Trophoblast cell (in vitro differentiated cells and primary cell): ENCODE data around the gene KCNIP2.
"Not testable (repeated sequence)": the region's sequence is repeated elsewhere in the genome, so short reads cannot be mapped to it uniquely, and the experiment has no call there.

Source experiments
- DNase-seq, 2 donors: peaks; one replicate each; pipeline ENCODE4 v3.0.0-alpha.2; 2016
- H2AFZ ChIP-seq: 2 replicates; pipeline ENCODE4 v1.6.1; 2013; ENCODE audit warnings: low read length, moderate library complexity, mild to moderate bottlenecking; ENCODE audit not compliant: insufficient read depth, poor library complexity
- H2AK5ac ChIP-seq: 2 replicates; pipeline ENCODE4 v1.6.1; 2013; ENCODE audit warnings: mild to moderate bottlenecking, low read length
- H2BK120ac ChIP-seq: 2 replicates; pipeline ENCODE4 v1.6.1; 2013; ENCODE audit warnings: low read length, mild to moderate bottlenecking, moderate library complexity; ENCODE audit not compliant: insufficient read depth, poor library complexity
- H2BK12ac ChIP-seq: 2 replicates; pipeline ENCODE4 v1.6.1; 2013; ENCODE audit warnings: mild to moderate bottlenecking, low read length, moderate library complexity
- H2BK5ac ChIP-seq: 2 replicates; pipeline ENCODE4 v1.6.1; 2013; ENCODE audit warnings: low read length, low read depth, moderate library complexity, mild to moderate bottlenecking; ENCODE audit not compliant: poor library complexity
- H3K14ac ChIP-seq: 2 replicates; pipeline ENCODE4 v1.6.1; 2013; ENCODE audit warnings: mild to moderate bottlenecking, low read length
- H3K18ac ChIP-seq: 2 replicates; pipeline ENCODE4 v1.6.1; 2013; ENCODE audit warnings: mild to moderate bottlenecking, low read length
- H3K23ac ChIP-seq: 2 replicates; pipeline ENCODE4 v1.6.1; 2013; ENCODE audit warnings: low read length
- H3K27ac ChIP-seq: 2 replicates; pipeline ENCODE4 v1.5.1; 2013; ENCODE audit warnings: low read depth, mild to moderate bottlenecking, inconsistent platforms, low read length, moderate library complexity
- H3K27me3 ChIP-seq: 2 replicates; pipeline ENCODE4 v1.6.1; 2013; ENCODE audit warnings: inconsistent platforms, mild to moderate bottlenecking, low read length, moderate library complexity; ENCODE audit not compliant: insufficient read depth
- H3K36me3 ChIP-seq, 2 experiments: 1 replicate in 1 of 2; 2 replicates in 1 of 2; pipeline ENCODE4 v1.6.1; 2013; ENCODE audit warnings: low read length in 2 of 2, mild to moderate bottlenecking in 2 of 2, moderate library complexity in 1 of 2; ENCODE audit not compliant: insufficient read depth in 2 of 2, control insufficient read depth in 1 of 2
- H3K4ac ChIP-seq: 2 replicates; pipeline ENCODE4 v1.6.1; 2013; ENCODE audit warnings: low read depth, mild to moderate bottlenecking, low read length, moderate library complexity
- H3K4me1 ChIP-seq, 2 experiments: 1 replicate in 1 of 2; 2 replicates in 1 of 2; pipeline ENCODE4 v1.6.1; 2013; ENCODE audit warnings: low read length in 2 of 2, mild to moderate bottlenecking in 2 of 2, moderate library complexity in 1 of 2; ENCODE audit not compliant: insufficient read depth in 2 of 2, control insufficient read depth in 1 of 2
- H3K4me2 ChIP-seq: 2 replicates; pipeline ENCODE4 v1.6.1; 2013; ENCODE audit warnings: inconsistent platforms, mild to moderate bottlenecking, low read length, moderate library complexity
- H3K4me3 ChIP-seq: 2 replicates; pipeline ENCODE4 v1.5.1; 2013; ENCODE audit warnings: mild to moderate bottlenecking, low read depth, low read length, inconsistent platforms
- H3K79me1 ChIP-seq: one replicate; pipeline ENCODE4 v1.6.1; 2013; ENCODE audit warnings: low read length
- H3K79me2 ChIP-seq: 2 replicates; pipeline ENCODE4 v1.6.1; 2013; ENCODE audit warnings: low read length, mild to moderate bottlenecking; ENCODE audit not compliant: control insufficient read depth, insufficient read depth, poor library complexity
- H3K9ac ChIP-seq: 2 replicates; pipeline ENCODE4 v1.6.1; 2013; ENCODE audit warnings: mild to moderate bottlenecking, low read length
- H3K9me3 ChIP-seq: 2 replicates; pipeline ENCODE4 v1.6.1; 2013; ENCODE audit warnings: low read depth, mild to moderate bottlenecking, control low read depth, inconsistent platforms, low read length; ENCODE audit not compliant: insufficient read depth
- H4K12ac ChIP-seq: 2 replicates; pipeline ENCODE4 v1.6.1; 2013; ENCODE audit warnings: low read depth, mild to moderate bottlenecking, low read length, moderate library complexity
- H4K8ac ChIP-seq: 2 replicates; pipeline ENCODE4 v1.6.1; 2013; ENCODE audit warnings: low read depth, mild to moderate bottlenecking, low read length, moderate library complexity
- H4K91ac ChIP-seq: one replicate; pipeline ENCODE4 v1.6.1; 2013; ENCODE audit warnings: low read depth, mild to moderate bottlenecking, low read length, moderate library complexity
- WGBS: extraction: QIAGEN DNeasy Blood & Tissue Kit; methylation state at CpG from one replicate; pipeline ENCODE4 v1.1.7; 2013; ENCODE audit warnings: missing lambda C conversion rate; ENCODE audit not compliant: insufficient read length, insufficient coverage; ENCODE audit errors: extremely low coverage; 5-methylcytosine and 5-hydroxymethylcytosine counted together

Gene KCNIP2

DNA sequence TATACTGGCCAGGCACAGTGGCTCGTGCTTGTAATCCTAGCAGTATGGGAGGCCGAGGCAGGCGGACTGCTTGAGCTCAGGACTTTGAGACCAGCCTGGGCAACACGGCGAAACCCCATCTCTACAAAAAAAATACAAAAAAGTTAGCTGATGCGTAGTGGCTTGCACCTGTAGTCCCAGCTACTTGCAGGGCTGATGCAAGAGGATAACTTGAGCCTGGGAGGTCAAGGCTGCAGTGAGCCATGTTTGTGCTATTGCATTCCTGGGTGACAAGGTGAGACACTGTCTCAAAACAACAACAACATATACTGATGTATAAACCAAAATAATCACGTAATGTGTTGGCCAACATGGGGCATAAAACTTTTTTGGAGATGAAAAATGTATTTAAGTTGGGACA is 53.9 kb downstream of the KCNIP2 start:
- WGBS: no CpG with 5 or more reads among the region's 7 CpGs
- no peak overlapping the region for H3K14ac ChIP-seq
- no peak overlapping the region for H4K91ac ChIP-seq
- H3K23ac ChIP-seq: no peak overlapping the region
- DNase-seq: no peak
- H3K4ac ChIP-seq: no peak overlapping the region
- H3K79me2 ChIP-seq: no peaks in the 10 kb centered on the region
- H2BK12ac ChIP-seq: no peak overlapping the region
- no peak overlapping the region for H2AFZ ChIP-seq
- no peak overlapping the region for H3K18ac ChIP-seq
- H2BK5ac ChIP-seq: no peak overlapping the region
- no peak overlapping the region for H4K12ac ChIP-seq
- no peaks in the 10 kb centered on the region for H3K4me1 ChIP-seq
- no peaks in the 10 kb centered on the region for H3K9me3 ChIP-seq
- no peaks in the 10 kb centered on the region for H3K79me1 ChIP-seq
- no peak overlapping the region for H3K27ac ChIP-seq
- no peak overlapping the region for H4K8ac ChIP-seq
- no peak overlapping the region for H3K9ac ChIP-seq
- H2BK120ac ChIP-seq: no peak overlapping the region
- H3K4me3 ChIP-seq: no peak overlapping the region
- no peak overlapping the region for H3K4me2 ChIP-seq
- peaks cover 37 to 57% of the 10 kb centered on the region in 2 experiments for H3K36me3 ChIP-seq
- no peak overlapping the region for H2AK5ac ChIP-seq
- no peaks in the 10 kb centered on the region for H3K27me3 ChIP-seq

DNA sequence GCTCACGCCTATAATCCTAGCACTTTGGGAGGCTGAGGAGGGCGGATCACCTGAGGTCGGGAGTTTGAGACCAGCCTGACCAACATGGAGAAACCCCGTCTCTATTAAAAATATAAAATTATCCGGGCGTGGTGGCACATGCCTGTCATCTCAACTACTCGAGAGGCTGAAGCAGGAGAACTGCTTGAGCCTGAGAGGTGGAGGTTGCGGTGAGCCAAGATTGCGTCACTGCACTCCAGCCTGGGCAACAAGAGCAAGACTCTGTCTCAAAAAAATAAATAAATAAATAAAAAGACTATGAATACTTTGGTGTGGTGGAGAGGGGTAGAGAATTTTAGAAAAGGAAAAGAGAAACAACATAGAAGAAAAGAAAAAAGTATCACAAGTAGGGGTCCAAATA is 54.4 kb downstream of the KCNIP2 start:
- not testable (repeated sequence) for H4K91ac ChIP-seq, H3K4me2 ChIP-seq

GRCh38 chr10:101785801-101786200 is 57.8 kb downstream of the KCNIP2 start:
- no peak overlapping the region for H3K4me2 ChIP-seq
- H4K12ac ChIP-seq: no peak overlapping the region
- H2AFZ ChIP-seq: no peak overlapping the region
- H3K36me3 ChIP-seq: peaks cover 29 to 35% of the 10 kb centered on the region in 2 experiments
- H3K27ac ChIP-seq: no peak overlapping the region
- peaks cover 2% of the 10 kb centered on the region for H3K79me1 ChIP-seq
- H3K14ac ChIP-seq: no peak overlapping the region
- WGBS: no CpG with 5 or more reads among the region's 2 CpGs
- no peak overlapping the region for H3K18ac ChIP-seq
- peaks cover 6 to 11% of the 10 kb centered on the region in 2 experiments for H3K4me1 ChIP-seq
- H4K8ac ChIP-seq: no peak overlapping the region
- H2BK120ac ChIP-seq: no peak overlapping the region
- no peaks in the 10 kb centered on the region for H3K79me2 ChIP-seq
- no peak overlapping the region for H4K91ac ChIP-seq
- H3K4ac ChIP-seq: no peak overlapping the region
- H2BK12ac ChIP-seq: no peak overlapping the region
- H3K9me3 ChIP-seq: peaks cover 1% of the 10 kb centered on the region
- no peaks in the 10 kb centered on the region for H3K27me3 ChIP-seq
- H3K9ac ChIP-seq: no peak overlapping the region
- no peak overlapping the region for H2AK5ac ChIP-seq
- DNase-seq: no peak
- H2BK5ac ChIP-seq: no peak overlapping the region
- no peak overlapping the region for H3K4me3 ChIP-seq
- no peak overlapping the region for H3K23ac ChIP-seq

More for the DNA sequence above, 54.4 kb downstream of the KCNIP2 start:
- H3K9ac ChIP-seq, H3K79me2 ChIP-seq, H2BK12ac ChIP-seq, H3K27ac ChIP-seq, H3K14ac ChIP-seq, H3K18ac ChIP-seq, H3K4me3 ChIP-seq, H2BK120ac ChIP-seq, H3K4ac ChIP-seq, H4K12ac ChIP-seq, H3K4me1 ChIP-seq, H3K9me3 ChIP-seq, H3K23ac ChIP-seq, H3K27me3 ChIP-seq, DNase-seq, H4K8ac ChIP-seq, H2AFZ ChIP-seq, H3K79me1 ChIP-seq, H2BK5ac ChIP-seq, H2AK5ac ChIP-seq: not testable (repeated sequence)
- WGBS: no CpG with 5 or more reads among the region's 9 CpGs
- H3K36me3 ChIP-seq: peaks cover 37 to 57% of the 10 kb centered on the region in 2 experiments

DNA sequence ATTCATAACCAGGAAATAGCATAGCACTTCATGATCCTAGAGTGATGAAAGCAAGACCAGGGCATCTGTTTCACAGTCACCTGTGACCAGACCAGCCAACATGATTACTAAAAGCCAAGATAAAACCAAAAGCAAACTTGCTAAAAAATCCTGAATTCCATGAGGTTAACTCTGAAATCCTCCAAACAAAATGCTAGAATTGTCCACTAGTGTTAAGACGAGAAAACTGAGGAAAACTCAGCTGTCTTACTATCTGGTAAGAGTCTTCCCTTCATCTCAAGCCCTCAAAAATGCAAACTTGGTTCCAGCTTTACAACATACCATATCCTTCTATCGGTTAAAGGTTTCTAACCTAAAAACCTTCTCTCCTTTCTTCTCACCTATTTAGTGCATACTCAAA is 59.0 kb downstream of the KCNIP2 start:
- H2AK5ac ChIP-seq: no peak overlapping the region
- no peak for DNase-seq
- H4K12ac ChIP-seq: no peak overlapping the region
- H4K91ac ChIP-seq: no peak overlapping the region
- no peak overlapping the region for H2AFZ ChIP-seq
- no peak overlapping the region for H3K4me3 ChIP-seq
- no peak overlapping the region for H4K8ac ChIP-seq
- peaks cover 12 to 18% of the 10 kb centered on the region in 2 experiments for H3K4me1 ChIP-seq
- no peak overlapping the region for H3K9ac ChIP-seq
- no peak overlapping the region for H3K14ac ChIP-seq
- H3K79me2 ChIP-seq: no peaks in the 10 kb centered on the region
- H3K23ac ChIP-seq: no peak overlapping the region
- H3K9me3 ChIP-seq: peaks cover 3% of the 10 kb centered on the region
- no peak overlapping the region for H3K4me2 ChIP-seq
- no peak overlapping the region for H2BK5ac ChIP-seq
- WGBS: 100% methylated on average over 1 of the region's 2 CpGs
- peaks cover 23 to 30% of the 10 kb centered on the region in 2 experiments for H3K36me3 ChIP-seq
- peaks cover 2% of the 10 kb centered on the region for H3K27me3 ChIP-seq
- no peak overlapping the region for H2BK12ac ChIP-seq
- no peak overlapping the region for H3K18ac ChIP-seq
- no peak overlapping the region for H2BK120ac ChIP-seq
- no peak overlapping the region for H3K4ac ChIP-seq
- H3K79me1 ChIP-seq: peaks cover 2% of the 10 kb centered on the region
- H3K27ac ChIP-seq: no peak overlapping the region
